ENCODE data around the gene SOX1. TPM values are rescaled to one million over a fixed set of nuclear protein-coding genes. Genes with fewer than 3 reads are reported as not detected.
A peak's percentile ranks its signal among the peaks of the same experiment; 100 is the strongest.

SOX1 gene
- total and polyA plus RNA-seq, 2 experiments from 2014 or later = not detected

GRCh38 chr13:112054616-112055015, 12.3 kb upstream of the SOX1 start:
- H2AFZ ChIP-seq = no peak overlapping the region
- H3K4me1 ChIP-seq (ENCODE audit: insufficient read depth) = no peaks in the 10 kb centered on the region
- H3K79me2 ChIP-seq (ENCODE audit: insufficient read depth) = no peaks in the 10 kb centered on the region
- no peak overlapping the region for H3K9ac ChIP-seq
- no peaks in the 10 kb centered on the region for H3K36me3 ChIP-seq (ENCODE audit: low read depth)
- 4 to 5% methylated on average over 10 of the region's 10 CpGs for WGBS, 2 experiments (ENCODE audit: low coverage in 1 of 2, low lambda C conversion rate in 2 of 2, missing lambda C conversion rate in 2 of 2)
- in situ Hi-C loops (cut with MboI) = no loop called here
- H4K20me1 ChIP-seq (ENCODE audit: insufficient read depth) = no peaks in the 10 kb centered on the region
- no peak for DNase-seq
- H3K27me3 ChIP-seq (replicated peaks; ENCODE audit: insufficient read depth) = peaks cover 70% of the 10 kb centered on the region
- H3K9me3 ChIP-seq (ENCODE audit: low read depth) = no peaks in the 10 kb centered on the region
- no peaks in the 10 kb centered on the region for H3K9me2 ChIP-seq (ENCODE audit: insufficient read depth)
- no peak overlapping the region for H3K4me3 ChIP-seq
- no peak overlapping the region for H3K27ac ChIP-seq
- no peaks in the 10 kb centered on the region for H3F3A ChIP-seq (ENCODE audit: insufficient read depth)
- H3K4me2 ChIP-seq (ENCODE audit: unreplicated experiment) = no peak overlapping the region
- TF ChIP-seq EZH2phosphoT487 (IDR thresholded peaks at IDR 0.05; ENCODE audit: insufficient read depth, low read depth) (no peak), EZH2 (IDR thresholded peaks at IDR 0.05; ENCODE audit: insufficient read depth, poor library complexity, severe bottlenecking) (peak; percentile 42)

- H3K4me3 ChIP-seq = no peak overlapping the region
- H3K9me3 ChIP-seq (ENCODE audit: low read depth) = no peaks in the 10 kb centered on the region
- no peaks in the 10 kb centered on the region for H4K20me1 ChIP-seq (ENCODE audit: insufficient read depth)
- H2AFZ ChIP-seq = no peak overlapping the region
- DNase-seq = no peak
- H3K9ac ChIP-seq = no peak overlapping the region
- WGBS, 2 experiments (ENCODE audit: low coverage in 1 of 2, low lambda C conversion rate in 2 of 2, missing lambda C conversion rate in 2 of 2) = 4 to 6% methylated on average over 44 of the region's 50 CpGs
- H3K27ac ChIP-seq = no peak overlapping the region
- TF ChIP-seq EZH2 (IDR thresholded peaks at IDR 0.05; ENCODE audit: insufficient read depth, poor library complexity, severe bottlenecking) (no peak), EZH2phosphoT487 (IDR thresholded peaks at IDR 0.05; ENCODE audit: insufficient read depth, low read depth) (no peak)
- H3K4me1 ChIP-seq (ENCODE audit: insufficient read depth) = no peaks in the 10 kb centered on the region
- peaks cover 77% of the 10 kb centered on the region for H3K27me3 ChIP-seq (replicated peaks; ENCODE audit: insufficient read depth)
- no peak overlapping the region for H3K4me2 ChIP-seq (ENCODE audit: unreplicated experiment)
- no peaks in the 10 kb centered on the region for H3K9me2 ChIP-seq (ENCODE audit: insufficient read depth)
- in situ Hi-C loops (cut with MboI) = no loop called here
- H3F3A ChIP-seq (ENCODE audit: insufficient read depth) = no peaks in the 10 kb centered on the region
- no peaks in the 10 kb centered on the region for H3K36me3 ChIP-seq (ENCODE audit: low read depth)
- H3K79me2 ChIP-seq (ENCODE audit: insufficient read depth) = no peaks in the 10 kb centered on the region
Observed at GRCh38 chr13:112055036-112055914, 11.7 kb upstream of the SOX1 start.

DNA sequence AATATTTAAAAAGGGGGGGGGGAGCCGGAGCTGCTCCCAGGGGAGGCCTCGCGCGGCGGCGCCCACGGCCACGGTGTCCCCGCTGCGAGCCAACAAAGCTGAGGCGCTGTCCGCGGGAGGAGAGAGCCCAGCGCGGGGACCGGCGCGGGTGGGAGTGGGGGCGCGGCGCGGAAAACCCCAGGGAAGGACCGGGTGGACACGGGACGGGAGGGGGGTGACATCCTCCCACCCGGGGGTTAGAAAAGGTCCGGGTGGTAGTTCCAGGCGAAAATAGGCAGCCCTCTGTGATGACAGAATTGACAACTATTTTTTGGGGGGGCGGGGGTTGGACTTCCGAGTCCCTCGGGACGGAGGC, 11.1 kb upstream of the SOX1 start:
- in situ Hi-C loops (cut with MboI) = no loop called here
- Histone ChIP-seq H3K4me3 (no peak overlapping the region), H3F3A (ENCODE audit: insufficient read depth) (no peaks in the 10 kb centered on the region), H3K4me2 (ENCODE audit: unreplicated experiment) (no peak overlapping the region), H3K9me2 (ENCODE audit: insufficient read depth) (no peaks in the 10 kb centered on the region), H4K20me1 (ENCODE audit: insufficient read depth) (no peaks in the 10 kb centered on the region), H3K27ac (no peak overlapping the region), H2AFZ (no peak overlapping the region), H3K27me3 (replicated peaks; ENCODE audit: insufficient read depth) (peaks cover 82% of the 10 kb centered on the region), H3K36me3 (ENCODE audit: low read depth) (no peaks in the 10 kb centered on the region), H3K9ac (no peak overlapping the region), H3K79me2 (ENCODE audit: insufficient read depth) (no peaks in the 10 kb centered on the region), H3K4me1 (ENCODE audit: insufficient read depth) (no peaks in the 10 kb centered on the region), H3K9me3 (ENCODE audit: low read depth) (no peaks in the 10 kb centered on the region)
- DNase-seq = no peak
- 3 to 6% methylated on average over 17 to 30 of the region's 32 CpGs for WGBS, 2 experiments (ENCODE audit: low coverage in 1 of 2, low lambda C conversion rate in 2 of 2, missing lambda C conversion rate in 2 of 2)
- no peak for TF ChIP-seq EZH2 (IDR thresholded peaks at IDR 0.05; ENCODE audit: insufficient read depth, poor library complexity, severe bottlenecking)
- TF ChIP-seq EZH2phosphoT487 (IDR thresholded peaks at IDR 0.05; ENCODE audit: insufficient read depth, low read depth) = no peak

DNA sequence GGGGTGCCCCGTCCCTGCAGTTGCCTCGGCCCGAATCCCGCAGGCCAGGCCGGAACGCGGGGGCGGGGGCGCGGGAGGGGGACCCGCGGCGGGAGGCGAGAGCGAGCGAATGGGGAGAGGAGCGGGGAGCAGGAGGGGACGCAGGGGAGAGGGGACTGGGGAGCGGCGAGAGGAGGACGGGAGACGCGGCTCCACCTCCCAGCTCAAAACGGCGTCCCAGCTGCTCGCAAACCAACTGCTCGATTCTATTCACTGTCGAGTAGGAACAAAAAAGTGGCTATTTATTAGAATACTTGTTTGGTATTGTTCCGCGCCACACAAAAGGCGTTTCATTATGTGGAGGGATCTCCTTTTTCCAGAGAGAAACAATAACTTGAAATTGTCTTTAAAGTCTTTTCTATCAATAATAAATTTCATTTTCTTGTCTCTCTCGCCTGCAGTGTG, 10.6 kb upstream of the SOX1 start:
- Histone ChIP-seq H3K9me2 (ENCODE audit: insufficient read depth) (no peaks in the 10 kb centered on the region), H3K4me2 (ENCODE audit: unreplicated experiment) (no peak overlapping the region), H3K79me2 (ENCODE audit: insufficient read depth) (no peaks in the 10 kb centered on the region), H3K9ac (no peak overlapping the region), H3K4me3 (no peak overlapping the region), H3K27me3 (replicated peaks; ENCODE audit: insufficient read depth) (peaks cover 85% of the 10 kb centered on the region), H3K27ac (no peak overlapping the region), H3K9me3 (ENCODE audit: low read depth) (no peaks in the 10 kb centered on the region), H2AFZ (no peak overlapping the region), H4K20me1 (ENCODE audit: insufficient read depth) (no peaks in the 10 kb centered on the region), H3K36me3 (ENCODE audit: low read depth) (no peaks in the 10 kb centered on the region), H3F3A (ENCODE audit: insufficient read depth) (no peaks in the 10 kb centered on the region), H3K4me1 (ENCODE audit: insufficient read depth) (no peaks in the 10 kb centered on the region)
- 3 to 7% methylated on average over 10 to 32 of the region's 32 CpGs for WGBS, 2 experiments (ENCODE audit: low coverage in 1 of 2, low lambda C conversion rate in 2 of 2, missing lambda C conversion rate in 2 of 2)
- no peak for DNase-seq
- in situ Hi-C loops (cut with MboI) = no loop called here
- TF ChIP-seq EZH2 (IDR thresholded peaks at IDR 0.05; ENCODE audit: insufficient read depth, poor library complexity, severe bottlenecking) = no peak
- no peak for TF ChIP-seq EZH2phosphoT487 (IDR thresholded peaks at IDR 0.05; ENCODE audit: insufficient read depth, low read depth)
